Renal pelvis (tissue), 4 donors: ENCODE measurements around the gene DCBLD2. TPM values are rescaled to one million over a fixed set of nuclear protein-coding genes. Genes with fewer than 3 reads are reported as not detected.

Experiments
- DNase-seq: peaks from one replicate; pipeline ENCODE4 v3.0.0-alpha.2; 2013
- polyA plus RNA-seq, 3 donors: library from polyadenylated mRNA; unstranded; fragments of 120-200 nt; gene quantifications; one replicate each; pipeline ENCODE4 v1.2.1, GENCODE V29; 2013; ENCODE audit not compliant: insufficient read length in 3 of 3

Gene DCBLD2
- polyA plus RNA-seq, 3 donors: 44.1 to 65.5 (median 60.1) TPM

DNA sequence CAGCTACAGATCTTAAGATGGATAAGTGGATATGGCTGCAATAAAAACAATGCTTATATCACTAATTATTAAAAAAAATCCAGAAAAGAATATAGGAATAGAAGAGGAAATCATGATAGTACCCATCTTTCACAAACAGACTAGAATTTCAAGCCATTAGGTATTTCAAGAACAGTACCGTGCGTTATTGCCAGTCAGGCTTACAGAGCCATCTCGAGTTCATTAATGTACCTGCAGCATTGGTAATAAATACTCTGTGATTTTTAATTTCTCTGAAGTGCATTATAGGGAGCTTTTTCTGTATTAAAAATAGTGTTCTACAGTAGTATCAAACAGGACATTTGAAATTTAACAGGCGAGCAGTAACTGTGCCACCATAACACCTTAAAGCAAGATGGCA is 102.7 kb downstream of the DCBLD2 start:
- no peak for DNase-seq

DNA sequence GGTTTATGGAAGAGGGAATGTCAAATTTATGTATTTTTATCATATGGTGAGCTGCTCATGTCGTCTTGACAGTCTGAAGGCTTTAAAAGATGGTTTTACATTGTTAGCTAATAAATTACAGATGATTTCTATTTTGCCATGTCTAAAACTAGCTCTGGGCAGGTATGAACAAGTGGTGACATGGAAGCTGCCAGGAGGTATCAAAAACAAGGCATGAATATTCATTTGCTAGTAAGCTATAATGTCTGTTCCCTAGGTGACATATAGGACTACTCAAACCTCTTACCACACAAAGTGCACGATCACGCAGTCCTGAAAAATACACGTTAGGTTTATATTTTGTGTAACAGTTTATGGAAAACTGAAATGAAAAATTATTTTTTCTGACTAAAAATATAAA is 103.6 kb downstream of the DCBLD2 start:
- DNase-seq: no peak

DNA sequence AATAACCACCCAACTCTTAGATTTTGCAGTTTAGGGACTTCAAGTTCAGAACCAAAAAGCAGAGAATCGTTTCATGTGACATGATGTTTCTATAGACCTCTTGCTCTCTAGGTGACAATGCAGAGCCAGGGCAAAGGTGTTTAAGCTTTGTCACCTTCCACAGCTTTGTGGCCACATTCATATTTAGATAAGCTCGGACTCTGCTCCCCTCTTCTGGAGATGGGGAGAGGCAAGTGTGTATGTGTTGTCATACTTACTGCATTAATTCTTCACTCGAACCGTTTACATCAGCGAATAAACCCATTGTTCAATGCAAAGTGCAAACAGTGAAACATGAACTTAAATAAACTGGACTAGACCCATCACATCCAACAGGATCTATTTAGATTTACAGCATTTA is 105.2 kb downstream of the DCBLD2 start:
- DNase-seq: no peak

DNA sequence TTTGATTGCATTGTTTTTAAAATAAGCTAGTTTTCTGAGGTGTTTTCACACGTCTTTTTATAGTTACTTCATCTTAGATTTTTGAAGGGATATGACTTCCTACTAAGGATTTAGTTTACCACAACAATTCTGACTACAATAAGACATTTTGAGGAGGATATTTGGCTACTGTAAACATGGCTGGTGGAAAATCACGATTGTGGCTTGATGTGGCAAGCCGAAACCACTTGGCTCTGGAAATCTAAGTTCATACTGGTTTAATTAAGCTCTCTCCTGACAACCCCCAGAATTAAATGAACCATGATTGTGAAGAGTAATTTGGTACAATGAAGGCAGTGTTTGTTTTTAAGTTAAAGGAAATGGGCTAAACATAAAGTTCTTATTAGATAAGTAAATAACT is 107.5 kb downstream of the DCBLD2 start:
- DNase-seq: no peak

DNA sequence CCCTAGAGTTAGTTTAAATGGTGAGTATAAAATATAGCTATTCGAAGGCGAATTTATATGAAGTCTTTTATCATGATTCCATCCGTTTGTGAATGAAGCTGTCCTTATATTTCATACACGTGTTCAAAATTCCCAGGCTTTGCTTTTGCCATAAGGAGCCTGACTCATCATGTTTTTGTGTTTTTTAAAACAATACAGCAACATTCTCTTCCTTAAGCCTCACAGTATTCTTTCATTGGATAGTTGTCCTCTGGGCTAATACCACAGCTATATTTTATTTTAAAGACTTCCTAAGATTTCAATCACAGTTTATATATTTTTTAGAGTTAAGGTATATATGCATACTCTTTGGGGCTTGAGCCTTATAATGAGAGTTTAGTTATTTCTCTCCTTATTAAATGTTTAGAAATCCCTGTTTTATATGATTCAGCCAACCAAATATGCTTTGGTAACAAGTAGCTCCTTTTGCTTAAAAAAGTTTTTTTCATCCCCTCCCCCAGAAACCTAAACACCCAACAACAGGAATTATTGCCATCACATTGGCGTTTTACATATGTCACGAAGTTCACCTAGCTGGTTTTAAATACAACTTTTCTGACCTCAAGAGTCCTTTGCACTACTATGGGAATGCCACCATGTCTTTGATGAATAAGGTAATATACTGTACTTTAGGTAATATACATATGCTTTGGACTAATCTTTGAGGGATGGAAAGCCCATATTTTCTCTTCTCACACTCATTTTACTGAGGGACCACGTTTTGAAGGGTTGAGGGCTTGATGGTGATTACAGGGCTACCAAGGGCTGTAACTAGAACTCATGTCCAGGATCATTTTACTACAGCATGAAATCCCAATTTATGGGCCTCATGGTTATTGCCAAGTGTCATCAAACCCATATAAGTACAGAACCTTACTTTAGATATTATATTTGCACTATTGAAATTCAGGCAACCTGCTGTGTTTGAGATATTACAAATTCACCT is 109.9 kb downstream of the DCBLD2 start:
- DNase-seq: no peak

DNA sequence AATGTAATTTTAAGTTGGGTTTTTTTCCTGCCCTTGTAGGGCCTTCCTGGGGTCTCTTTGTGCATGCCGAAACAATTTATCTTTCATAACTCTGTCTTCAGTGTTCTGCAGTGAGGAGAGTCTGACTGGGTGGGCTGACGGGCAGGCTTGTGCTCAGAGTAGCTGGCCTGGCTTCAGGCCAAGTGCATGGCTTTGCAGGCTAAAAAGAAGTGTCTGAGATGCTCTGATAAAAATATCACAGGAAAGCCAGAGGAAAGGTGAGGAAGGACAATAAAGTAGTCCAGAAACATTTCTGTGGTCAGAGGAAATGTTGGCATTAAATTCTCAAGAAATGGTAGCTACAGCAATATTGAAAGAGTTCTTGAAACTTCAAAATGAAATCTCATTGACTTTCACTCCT is 112.8 kb downstream of the DCBLD2 start:
- DNase-seq: no peak

DNA sequence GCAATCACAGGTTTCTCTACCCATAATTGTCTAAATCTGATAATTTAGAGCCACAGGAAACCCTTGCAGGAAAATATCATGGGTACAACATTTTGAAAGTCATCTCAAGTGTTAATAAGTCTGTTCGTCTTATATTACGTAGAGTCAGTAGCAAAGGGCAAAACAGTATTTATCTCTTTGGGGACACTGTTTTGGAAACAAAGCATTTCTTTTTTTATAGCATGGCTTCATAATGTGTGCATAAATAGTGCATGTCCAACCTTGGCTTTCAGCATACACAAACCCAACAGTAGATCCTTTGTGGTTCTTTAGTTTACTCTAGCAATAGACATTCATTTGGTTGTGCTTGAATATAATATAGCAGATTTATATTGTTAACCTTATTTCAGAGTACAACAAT is 114.3 kb downstream of the DCBLD2 start:
- no peak for DNase-seq

DNA sequence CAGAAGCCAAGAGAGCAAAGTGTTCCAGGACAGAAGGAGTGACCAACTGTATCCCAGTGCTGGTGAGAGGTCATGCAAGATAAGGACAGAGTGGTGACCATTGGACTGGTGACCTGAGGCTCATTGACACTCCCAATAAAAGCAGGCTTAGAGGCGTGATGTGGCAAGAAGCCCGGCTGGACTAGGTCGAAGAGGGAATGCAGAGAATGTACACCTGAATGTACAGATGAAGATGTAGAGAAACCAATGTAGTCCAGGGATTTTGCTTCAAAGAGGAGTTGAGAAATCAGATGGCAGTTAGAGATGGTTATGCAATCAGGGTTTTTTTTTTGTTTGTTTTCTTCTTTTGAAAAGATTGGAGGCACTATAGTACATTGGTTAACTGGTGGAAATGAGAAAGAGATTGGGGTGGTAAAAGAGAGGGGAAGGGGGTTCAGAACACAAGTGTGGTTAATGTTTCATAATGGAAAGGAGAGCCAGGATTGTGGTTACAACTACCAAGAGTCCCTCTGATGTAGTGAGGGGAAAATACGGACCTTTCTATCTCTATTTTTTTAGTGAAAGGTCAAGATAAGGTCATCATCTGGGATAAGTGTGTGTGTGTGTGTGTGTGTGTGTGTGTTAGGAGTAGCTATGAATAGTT is 115.0 kb downstream of the DCBLD2 start:
- DNase-seq: no peak

DNA sequence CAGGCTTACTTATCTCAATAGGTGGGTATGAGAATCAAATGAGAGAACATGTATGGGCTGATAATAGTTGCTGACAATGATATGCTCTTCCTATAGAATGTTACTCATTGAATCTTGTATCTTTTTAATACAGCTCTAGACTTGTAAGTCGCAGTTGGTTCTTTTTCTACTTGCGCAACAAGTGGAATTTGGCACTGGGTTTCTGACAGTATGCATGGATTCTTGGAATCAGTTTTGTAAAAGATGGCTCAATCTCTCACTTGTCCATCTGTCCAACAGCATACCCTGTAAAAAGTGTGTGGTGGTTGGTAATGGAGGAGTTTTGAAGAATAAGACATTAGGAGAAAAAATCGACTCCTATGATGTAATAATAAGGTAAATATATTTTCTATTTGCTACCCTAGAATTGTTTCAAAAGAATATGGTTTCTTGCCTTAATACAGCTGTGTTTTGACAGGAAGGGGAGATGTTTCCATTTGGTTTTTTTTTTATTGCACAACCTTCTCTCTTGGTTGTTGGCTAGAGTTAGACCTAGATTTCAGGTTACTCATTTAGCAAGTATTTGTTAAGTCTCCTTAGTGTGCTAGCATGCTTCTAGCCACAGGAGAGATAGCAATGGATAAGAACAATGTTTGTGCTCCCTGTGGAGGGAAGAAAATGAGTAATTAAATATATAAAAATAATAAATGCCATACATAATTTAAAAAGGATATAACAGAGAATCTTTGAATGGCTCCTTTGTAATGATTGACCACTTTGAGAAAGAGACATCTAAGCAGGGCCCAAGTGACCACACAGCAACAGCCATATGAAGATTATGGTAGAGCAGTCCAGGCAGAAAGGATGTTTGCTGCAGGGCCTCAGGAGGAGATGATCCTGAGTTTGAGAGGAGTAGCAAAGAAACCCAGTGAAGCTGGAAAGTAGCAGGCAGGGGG is 116.6 kb downstream of the DCBLD2 start:
- DNase-seq: no peak

DNA sequence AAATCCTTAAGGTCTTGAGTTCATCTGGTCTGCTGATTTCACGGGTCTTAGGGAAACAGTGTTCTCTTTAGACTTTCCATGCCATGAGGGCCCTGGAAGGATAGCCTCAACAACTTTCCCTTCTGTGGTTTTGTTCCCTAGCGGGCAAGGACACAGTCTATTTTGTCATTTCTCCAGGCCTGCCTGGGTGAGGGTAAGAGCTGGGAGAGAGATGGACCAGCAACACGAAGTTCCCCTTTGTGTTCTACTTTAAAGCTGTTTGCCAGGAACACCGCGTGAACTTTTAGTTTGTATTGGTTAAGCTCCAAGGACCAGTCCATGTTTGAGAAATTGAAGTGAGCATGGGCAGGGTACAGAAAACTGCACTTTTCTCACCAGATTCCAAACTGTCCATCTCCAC is 117.5 kb downstream of the DCBLD2 start:
- DNase-seq: no peak

DNA sequence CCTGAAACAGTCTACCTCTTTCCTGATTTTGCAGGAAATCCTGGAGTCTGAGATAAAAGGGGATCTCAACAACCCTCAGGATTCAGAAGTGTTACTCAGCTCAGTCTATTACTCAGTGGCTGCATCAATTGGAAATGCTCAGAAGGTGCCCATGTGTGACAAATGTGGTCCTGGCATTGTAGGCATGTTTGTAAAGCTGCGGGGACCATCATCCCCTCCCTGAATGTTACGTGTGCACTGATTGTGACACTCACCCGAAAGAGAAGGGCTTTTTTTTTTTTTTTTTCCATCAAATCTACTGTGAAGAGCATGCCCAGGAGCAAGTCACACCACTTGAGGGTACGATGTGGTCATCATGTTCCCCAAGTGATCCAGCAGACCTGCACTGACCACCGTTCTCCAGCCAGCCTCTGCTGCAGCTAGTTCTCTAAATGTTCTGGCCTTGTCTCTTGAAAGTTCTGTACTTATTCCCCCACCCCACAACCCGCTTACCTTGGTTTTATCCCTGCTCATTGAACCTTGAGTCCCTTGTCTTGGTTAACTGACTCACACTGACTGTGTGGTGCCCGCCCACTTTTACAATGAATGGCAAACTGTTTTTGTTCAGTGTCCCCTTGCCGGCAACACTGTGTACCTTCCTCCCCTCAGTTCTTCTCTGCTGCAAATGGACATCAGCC is 118.5 kb downstream of the DCBLD2 start:
- peak; percentile 30 for DNase-seq

DNA sequence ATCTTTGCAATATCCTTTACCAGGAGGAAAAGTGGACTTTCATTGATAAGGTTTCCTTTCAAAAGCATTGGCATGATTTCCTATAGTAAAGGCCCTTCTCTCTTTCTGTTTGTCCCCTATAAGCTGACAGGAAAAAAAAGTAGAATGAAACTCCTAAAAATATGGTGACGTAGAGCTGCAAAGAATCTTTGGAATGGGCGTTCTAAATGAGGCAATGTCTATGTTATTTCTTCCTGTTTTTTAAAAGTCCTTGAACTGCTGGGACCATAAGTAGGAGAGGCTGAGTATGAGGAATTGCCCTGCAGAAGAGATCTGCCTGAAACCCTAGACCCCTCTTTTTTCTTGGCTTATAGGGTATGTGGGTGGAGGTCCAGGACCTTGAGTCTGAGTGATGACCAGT is 121.2 kb downstream of the DCBLD2 start:
- no peak for DNase-seq

DNA sequence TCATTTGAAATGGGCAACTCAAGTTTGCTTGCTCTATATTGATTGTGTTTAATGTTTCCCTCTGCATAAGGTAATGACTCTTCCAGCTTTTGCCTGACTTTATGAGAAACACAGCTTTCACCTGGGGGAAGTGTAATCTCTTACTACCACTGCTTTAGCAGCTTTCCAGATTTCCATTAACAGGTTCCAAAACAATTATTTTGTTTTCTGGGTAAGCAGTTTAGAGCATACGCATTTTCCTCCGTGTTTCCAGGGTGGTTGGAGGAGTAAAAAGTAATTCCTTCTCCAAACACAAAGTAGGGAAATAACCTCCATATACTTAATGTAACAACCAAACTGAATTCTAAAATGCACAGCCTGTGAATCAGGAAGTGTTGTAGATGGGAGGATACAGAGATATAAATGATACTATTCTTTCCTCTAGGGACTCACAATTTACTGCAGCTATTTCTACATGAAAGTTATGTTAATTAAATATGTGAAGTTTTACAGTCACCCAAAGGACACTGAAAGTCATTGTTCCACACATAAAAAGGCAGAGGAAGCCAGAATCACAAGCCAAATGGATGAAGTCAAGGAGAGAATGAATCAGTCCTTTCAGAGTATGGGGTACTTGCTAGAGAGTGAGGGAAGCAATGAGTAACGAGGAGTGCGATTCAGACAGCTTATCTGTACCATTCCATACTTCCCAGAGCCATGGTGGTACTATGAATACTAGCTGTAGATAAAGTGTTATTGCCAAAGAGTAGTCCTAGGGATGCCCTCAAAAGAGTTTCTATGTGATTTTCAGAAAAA is 121.8 kb downstream of the DCBLD2 start:
- DNase-seq: no peak

DNA sequence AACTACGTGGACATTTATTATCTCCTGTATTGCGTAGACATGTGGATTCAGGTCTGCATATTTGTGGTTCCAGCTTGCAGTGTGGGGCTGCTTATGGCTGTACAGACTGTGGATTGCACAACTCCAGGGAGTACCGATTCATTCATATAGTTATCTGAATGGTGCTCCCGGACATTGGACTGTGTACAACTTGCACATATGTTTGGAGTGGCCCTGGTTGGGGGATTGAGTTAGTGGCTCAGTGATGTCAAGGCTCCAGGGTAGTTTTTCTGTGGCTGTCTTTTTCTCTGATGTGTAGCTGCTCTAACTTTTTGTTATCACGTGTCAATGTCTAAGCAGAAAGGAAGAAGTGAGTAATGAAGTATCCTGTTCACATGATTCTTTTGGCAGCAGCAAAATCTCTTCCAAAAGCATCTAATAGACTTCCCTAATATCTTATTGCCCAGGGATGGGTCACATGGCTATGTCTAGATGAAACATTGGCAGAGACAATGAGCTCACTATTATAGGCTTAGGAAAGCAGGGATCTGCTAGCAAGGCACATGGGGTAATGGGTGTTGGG is 122.6 kb downstream of the DCBLD2 start:
- no peak for DNase-seq

DNA sequence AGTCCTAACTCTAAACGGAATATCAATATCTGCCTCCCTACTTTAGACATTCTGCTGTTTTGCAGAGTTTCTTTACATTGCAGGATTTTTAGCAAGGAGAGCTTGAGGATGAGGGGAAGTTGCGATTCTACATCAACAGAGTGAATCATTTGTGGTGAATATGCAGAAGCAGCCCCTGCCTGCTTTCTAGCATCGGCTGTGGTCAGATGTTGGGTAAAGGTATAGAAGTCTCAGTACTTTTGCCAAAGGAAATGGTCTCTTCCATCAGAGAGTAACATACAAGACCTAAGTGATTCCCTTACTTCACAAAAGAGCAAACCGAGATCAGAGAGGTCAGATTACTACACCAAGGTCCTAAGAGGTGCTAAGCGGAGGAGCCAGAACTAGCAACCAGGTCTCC is 123.1 kb downstream of the DCBLD2 start:
- no peak for DNase-seq

DNA sequence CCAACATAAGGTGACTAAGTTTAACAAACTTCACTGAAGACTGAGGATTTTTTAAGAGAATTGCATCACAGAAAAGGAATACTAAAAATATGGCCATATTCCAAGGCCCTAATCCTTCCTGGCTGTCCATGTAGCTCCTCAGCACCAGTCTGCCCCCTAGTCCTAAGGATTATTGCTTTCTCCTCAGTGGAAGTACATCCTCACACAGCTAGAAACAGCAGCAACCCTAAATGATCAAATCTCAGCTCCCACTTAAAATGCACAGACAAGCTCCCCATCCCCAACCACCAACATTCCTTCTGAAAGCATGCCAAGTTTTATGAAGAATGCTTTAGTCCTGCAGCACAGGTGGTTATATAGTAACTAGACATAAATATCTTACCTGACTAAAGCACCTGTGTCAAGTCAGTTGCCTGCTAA is 123.7 kb downstream of the DCBLD2 start:
- peak; percentile 28 for DNase-seq

DNA sequence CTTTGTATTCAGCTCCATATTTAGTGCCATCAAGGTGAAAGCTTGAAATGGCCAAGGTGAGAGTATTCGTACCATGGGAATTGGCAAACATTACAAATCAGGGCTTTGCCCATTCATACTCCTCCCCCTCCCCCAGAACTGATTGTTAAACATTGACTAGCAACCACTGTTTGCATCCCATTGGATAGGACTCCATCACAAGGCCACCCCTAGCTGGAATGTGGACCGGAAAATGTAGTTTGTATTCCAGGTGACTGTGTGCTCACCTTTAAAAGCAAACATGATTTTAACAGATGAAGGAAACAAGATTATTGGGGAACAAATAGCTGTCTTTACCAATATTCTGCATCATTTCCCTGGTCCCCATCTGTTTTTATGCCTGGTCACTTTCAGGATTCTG is 124.2 kb downstream of the DCBLD2 start:
- DNase-seq: no peak

DNA sequence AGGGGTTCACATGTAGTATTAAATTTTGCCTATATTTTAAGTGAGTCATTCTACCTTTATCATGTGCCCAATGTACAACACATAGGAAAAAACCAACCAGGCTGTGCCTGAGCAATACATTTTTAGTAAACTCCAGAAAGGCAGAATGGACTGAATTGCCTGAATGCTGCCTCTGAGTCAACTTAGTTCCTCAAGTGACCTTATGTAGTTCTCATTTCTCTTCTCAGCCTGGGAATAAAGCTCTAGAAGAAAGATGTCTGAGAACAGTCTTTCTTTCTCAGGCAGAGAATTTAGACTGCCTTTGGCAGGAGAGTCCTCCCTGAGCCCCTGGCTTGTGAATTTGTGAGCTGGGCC is 125.4 kb downstream of the DCBLD2 start:
- DNase-seq: no peak

DNA sequence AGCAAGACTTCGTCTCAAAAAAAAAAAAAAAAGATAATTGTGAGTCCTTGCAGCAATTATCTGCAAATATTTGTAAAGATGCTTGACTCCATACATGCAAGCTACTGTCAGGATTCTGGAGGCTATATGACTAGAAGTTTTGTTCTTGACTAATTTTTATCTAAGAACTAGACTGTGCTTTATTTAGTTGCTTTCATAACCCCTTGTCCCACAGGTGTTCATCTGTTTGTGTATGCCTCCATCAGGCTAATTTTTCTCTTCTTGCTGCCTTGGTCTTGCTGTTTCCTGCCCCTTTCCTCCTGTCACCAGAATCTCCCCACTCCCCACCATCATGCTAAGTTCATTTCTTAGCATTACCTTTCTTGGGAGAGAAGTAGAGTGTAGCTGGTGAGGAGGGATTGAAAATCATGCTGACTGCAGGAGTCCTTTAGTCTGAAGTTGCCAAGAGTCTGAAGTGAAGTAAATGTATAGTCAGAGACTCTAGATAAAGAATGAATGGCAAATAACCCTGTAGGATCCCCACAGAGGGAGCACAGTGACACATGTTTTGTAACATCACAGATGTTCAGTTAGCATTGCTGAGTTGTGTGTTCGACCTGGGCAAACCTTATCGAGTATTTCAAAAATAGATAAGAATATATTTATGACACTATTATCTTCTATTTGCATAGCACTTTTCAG is 125.9 kb downstream of the DCBLD2 start:
- no peak for DNase-seq

DNA sequence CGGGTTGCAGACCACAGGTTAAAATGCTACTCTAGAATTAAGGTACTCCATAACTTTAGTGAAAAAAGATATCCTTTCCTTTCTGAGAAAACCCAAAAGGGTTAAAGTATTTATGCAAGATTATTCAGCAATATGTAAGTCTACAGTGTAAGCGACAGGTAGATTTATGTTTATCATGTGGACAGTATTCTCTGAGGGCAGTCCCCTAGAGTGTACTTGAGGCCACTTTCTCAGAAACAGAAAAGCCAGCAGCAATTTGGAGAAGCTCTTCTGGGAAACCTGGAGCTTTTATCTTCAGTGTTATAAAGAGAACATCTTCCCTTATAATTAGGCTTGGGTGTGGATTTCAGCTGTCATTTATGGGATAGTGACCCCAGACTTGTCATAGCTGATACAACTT is 129.5 kb downstream of the DCBLD2 start:
- no peak for DNase-seq
